HG02678 (cell line): ENCODE data around the gene BHMT2.

Source experiments
- ATAC-seq: cut with Tn5 transposase; IDR thresholded peaks from one replicate; pipeline ENCODE4 v1.9.1; 2021; ENCODE audit warnings: mild to moderate bottlenecking, moderate library complexity; ENCODE audit not compliant: unreplicated experiment

BHMT2 gene

DNA sequence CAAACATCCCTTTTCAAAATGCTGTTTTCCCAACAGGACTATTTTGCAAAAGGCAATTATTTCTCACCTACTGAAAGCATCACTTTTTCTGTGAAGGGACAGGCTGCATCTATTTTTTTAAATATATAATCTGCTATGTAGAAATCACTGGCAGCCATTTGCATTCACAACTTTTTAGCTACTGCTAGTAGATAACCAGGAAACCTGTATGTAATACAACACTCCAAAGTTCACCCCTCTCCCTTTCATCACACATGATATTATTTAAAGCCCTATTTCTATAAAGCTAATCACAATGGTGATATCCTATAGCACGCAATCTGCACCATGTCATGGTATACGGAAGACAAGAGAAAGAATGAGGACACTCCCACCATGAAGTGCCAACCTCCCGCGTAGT, 9.9 kb upstream of the BHMT2 start:
- no peak for ATAC-seq

DNA sequence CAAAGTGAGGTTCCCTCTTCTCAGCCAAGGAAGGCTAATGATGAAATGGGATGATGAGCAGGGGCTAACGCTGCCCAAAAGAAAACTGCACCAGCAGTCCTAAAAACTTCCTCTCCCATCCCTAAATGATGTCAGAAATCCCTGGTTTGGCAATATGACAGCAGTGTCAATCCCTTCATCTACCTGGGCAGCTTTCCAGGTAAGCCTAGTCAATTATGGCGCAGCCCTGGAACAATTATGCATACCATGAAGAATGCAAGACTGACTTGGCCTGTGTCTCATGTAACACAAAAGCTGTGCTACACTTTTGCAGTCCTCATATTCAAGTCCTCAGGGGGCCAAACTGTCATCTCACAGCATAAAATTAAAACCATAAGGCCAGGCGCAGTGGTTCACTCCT, 7.1 kb upstream of the BHMT2 start:
- ATAC-seq = no peak

DNA sequence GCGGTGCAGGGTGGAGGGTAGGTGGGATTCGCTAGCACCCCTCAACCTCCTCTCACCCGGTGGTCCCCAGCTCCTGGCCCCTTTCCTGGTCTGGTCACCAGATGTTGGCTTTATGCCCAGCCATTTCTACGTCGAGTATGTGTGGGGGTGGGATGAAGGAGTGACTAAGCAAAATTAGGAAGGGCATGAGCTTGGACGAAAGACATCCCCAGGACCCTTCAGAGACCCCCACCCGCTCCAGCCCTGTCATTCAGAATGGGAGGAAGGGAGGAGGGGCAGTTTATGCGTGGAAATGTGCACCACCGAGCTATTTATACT, 742 bp downstream of the BHMT2 start:
- no peak for ATAC-seq

DNA sequence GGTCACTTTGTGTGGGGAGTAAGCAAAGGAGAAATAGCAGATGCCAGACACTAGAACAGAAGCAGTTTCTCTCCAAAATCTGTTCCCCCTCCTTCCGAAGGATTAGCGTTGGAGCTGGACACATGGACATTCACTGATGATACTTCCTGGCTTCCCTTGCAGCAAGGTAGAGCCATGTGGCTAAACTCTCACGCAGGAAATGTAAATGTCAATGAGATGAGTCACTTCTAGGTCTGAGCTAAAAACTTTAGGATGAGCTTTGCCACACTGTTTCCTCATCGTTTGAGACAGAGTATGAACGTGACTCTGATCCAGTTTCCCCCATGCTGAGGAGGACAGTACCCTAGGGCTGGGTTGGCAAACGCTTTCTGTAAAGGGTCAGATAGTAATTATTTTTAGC, 5.1 kb downstream of the BHMT2 start:
- ATAC-seq = no peak

DNA sequence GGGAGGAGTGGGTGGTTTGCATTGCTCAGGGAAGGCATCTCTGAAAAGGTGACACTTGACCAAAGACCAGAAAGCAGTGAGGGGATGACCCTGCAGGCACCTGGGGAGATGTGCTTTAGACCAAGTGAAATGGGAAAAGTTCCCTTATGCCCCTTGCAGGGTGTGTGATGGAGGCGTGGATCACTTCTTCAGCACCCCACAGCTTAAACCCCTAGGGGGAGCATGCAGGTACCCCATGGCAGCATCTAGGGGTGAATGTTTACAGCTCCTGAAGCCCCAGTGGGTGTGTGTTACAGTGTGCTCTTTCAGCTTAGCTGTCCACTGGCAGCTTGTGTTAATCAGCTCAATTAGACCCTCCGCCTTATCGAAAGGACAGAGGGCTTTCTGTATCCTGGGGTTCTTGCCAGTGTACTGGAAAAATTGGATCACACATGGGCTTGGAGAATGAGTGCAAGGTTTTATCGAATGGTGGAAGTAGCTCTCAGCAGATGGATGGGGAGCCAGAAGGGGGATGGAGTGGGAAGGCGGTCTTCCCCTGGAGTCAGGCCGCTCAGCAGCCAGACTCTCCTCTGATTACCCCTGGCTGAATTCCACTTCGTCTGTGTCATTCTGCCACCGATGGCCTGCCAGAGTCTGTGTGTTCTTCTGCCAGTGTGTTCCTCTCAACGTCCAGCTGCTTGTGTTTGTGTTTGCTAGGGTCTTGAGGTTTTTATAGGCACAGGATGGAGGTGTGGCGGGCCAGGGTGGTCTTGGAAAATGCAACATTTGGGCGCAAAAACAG, 6.3 kb downstream of the BHMT2 start:
- ATAC-seq = no peak

DNA sequence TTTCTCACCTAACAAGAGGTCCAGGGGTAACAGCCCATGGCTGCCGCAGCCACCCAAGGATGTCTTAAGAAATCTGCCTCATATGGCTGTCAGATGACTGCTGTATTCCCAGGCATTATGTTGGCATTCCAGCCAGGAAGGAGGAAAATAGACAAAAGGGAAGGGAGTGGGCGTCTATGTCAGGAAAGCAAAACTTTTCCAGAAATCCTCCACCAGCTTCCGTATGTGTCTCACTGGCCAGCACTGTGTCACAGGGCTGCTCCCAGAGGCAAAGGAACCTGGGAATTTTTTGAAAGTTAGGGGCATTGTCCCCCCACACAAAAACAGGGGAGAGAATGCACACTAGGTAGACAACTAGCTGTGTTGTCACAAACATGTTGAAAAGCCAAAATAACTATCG, 7.3 kb downstream of the BHMT2 start:
- no peak for ATAC-seq

DNA sequence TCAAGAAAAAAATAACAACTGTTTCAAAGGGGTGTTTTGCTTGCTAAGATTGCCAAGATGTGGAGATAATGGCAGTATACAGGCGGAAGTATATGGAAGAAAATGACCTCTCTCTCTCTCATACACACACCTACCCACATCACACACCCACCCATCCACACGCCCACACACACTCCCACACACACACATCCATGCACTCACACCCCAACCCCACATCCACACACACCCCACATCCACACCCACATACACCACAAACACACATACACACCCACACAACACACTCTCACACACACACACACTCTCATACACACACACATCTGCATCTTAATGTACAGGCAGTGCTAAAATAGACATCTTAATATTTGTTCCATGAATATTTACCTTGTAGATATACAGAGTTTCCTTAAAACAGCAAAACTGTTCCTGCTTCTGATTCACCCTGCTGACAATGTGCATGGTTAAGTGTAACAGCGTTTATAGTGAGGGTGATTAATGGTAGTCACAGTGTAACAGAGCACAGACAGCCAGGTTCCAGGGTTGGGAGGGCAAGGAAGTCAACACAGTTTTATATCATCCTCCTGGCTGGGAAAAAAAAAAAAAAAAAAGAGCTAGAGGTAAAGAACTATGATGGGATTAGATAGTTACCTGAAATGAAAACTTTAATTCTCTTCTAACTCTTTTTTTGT, 8.3 kb downstream of the BHMT2 start:
- no peak for ATAC-seq

DNA sequence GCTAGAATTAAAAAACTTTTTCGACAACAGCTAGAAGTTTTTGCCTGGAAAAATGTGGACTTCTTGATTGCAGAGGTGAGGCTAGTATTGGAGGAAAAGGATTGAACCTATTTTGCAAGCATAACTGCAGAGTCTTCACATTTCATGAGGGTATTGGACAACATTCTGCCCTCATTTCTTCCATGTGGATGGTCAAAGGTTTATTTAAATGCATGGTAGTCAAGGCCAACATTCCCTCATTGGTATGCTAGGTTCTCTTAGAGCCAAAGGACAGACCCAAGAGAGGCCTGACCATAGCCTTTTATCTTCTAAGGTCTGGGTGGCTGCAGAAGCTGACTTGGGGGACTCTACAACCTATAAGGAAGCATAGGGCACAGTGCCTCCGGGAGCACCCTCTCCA, 11.2 kb downstream of the BHMT2 start:
- no peak for ATAC-seq

GRCh38 chr5:79081779-79082178, 12.2 kb downstream of the BHMT2 start:
- no peak for ATAC-seq

DNA sequence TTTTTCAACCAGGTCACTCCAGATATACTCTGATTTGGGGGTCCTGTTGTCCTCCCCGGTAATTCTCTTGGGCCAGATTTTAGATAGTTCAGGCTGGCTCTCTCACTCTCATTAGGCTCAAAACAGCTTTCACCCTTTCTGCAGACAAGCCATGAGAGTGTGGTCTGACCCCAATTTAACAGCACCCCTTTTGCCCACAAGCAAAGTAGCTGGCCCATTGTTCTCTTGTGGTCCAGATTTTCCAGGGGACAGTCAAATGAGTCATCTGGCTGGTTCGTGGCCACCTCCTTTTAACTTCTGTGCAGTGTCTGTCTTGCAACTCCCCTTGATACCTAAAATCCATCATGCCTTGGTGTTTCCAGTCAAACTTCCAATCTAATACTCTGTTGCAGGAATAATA, 16.5 kb downstream of the BHMT2 start:
- no peak for ATAC-seq

GRCh38 chr5:79088507-79088906, 18.9 kb downstream of the BHMT2 start:
- ATAC-seq = no peak

- ATAC-seq = no peak
These were observed 21.5 kb downstream of the BHMT2 start for GRCh38 chr5:79091064-79091463.

DNA sequence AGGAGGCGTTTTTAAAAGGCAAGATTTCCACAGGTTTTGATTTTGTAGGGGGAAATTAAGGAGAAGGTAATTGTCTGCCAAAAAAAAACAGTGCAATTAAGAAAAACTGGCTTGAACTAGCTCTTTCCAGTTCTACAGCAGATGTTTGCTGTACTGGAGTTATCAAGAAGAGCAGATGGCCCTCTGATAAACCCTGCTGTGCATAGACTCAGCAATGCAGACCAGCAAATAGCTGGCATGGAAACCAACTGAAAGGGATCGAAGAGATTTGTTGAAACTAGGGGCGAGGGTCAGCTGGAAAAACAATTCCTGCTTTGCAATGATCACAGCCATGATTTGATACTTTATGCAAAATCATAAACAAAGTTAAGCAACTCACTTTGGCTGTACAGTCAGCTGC, 24.2 kb downstream of the BHMT2 start:
- no peak for ATAC-seq

- no peak for ATAC-seq
These were observed 36.3 kb downstream of the BHMT2 start for GRCh38 chr5:79105868-79106267.

DNA sequence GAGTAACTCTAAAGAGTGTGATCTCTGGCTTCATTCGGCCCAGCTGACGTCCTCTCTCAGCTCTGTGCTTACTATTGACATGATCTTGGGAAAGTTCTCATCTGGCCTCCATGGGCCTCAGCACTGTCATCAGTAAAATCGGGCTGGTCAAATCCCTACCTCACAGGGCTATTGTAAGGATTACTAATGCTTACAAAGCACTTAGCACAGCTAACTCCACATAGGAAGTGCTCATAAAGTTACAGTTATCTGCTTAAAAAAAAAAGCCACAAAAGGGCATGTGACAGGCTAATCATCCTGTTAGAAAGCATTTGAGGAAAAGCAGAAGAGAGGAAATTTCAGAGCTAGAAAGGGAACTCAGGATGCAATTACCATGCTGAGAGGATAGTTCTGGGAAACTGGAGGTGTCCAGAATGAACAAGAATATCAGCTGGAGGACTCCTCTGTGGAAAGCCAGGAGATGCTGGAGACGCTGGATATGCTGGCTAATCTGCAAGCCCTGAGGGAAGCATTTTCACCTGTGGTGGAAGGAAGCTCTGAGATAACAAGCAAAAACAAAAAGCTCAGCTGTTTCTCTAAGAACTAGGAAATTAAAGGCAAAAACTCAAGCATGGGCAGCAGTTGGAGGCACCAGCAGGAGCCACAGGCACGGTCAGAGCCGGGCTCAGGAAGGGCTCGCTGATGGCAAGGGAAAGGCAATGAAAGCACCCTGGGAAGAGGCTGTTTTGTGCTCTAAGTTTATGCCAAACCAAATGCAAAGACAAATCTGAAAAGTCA, 37.6 kb downstream of the BHMT2 start:
- ATAC-seq = no peak

- no peak for ATAC-seq
These were observed 38.5 kb downstream of the BHMT2 start for GRCh38 chr5:79108086-79108485.

GRCh38 chr5:79108792-79109191, 39.2 kb downstream of the BHMT2 start:
- no peak for ATAC-seq

DNA sequence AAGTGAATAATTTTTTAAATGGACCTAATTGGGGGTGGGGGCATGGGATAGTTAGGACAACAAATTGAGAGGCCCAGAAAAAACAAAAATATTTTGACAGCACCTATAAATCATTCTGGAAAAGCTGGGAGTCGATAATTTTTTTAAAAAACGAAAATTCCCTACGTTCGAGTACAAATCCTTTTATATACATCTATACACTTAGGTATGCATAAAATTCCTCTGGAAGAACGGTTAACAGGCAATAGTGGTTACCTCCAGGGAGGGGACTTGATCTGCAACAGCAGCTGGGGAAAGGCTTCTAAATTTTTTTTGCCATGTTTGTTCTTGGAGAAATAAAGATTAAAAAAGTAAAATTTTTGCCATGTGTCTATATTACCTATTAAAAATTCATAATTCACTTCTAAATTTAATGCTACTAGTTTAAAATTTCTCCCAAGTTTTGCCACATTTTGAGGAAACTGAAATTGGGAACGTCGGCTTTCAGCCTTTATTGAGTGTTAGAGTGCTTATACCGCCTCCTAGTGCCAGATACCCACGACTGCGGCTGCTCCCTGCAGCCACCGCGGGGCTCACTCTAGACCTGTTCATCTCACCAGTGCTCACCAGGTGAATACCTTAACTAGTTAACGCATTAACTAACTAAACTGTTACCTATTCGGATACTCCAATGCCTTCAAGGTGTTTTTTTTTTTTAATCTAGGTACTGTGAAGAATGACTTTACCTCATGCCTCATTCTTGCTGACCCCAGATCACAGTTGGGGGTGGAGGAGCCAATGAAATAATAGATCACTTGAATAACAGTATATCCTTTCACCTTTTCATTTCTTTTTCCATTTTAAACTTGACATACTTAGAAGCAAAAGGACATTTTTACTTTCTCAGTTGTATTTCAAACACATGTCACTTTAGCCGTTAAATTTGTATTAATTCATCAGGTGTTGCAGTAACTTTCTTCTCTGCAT, 40.2 kb downstream of the BHMT2 start:
- no peak for ATAC-seq

DNA sequence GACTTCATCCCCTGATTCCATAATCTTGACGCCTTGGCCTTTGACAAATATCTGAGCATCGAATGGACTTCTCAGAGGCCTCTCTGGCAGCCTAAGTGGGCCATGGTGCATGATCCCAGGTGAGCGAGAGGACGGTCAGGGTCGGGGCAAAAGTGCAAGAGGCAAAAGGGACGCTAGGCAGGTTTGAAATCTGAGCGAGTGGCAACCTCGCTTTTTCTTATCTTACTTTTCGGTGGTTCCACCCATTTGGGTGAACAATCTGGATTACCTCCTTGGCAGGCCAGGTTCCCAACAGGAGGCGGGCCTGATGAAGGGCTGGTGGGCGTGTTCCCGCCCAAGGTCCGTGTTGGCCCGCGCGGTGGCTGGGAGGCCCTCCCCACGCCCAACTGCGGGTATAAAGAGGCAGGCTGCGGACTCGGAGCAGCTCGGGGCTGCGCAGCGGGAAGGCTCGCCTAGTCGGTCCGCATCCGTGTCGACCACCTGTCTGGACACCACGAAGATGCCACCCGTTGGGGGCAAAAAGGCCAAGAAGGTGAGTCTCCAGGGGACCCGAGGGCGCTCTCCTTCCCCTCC, 41.9 kb downstream of the BHMT2 start, which contains the start of gene BHMT:
Gene BHMT (plus strand): TSS at position 423 of the 573 bp plus-strand sequence. CDS start 77 bp downstream, at position 500.
- no peak for ATAC-seq

GRCh38 chr5:79111960-79112702, 42.6 kb downstream of the BHMT2 start:
- ATAC-seq = no peak
